ENCODE results near the gene SLAMF9.

GRCh38 chr1:159962176-159962575, 8.1 kb upstream of the SLAMF9 start:
- TF ChIP-seq MYC (IDR thresholded peaks at IDR 0.05; ENCODE audit: low read depth, low read length) (no peak), CTCF (IDR thresholded peaks at IDR 0.05; ENCODE audit: extremely low read depth in 1 of 2, insufficient read depth in 1 of 2, low read depth in 1 of 2, low read length in 2 of 2) (no peak), POLR2A (IDR thresholded peaks at IDR 0.05; ENCODE audit: low read depth, low read length) (no peak), POLR2AphosphoS5 (IDR thresholded peaks at IDR 0.05; ENCODE audit: insufficient read depth, low read depth, low read length) (no peak), GATA2 (IDR thresholded peaks at IDR 0.05; ENCODE audit: insufficient read depth, insufficient read length, low read depth, low read length) (no peak), EZH2 (IDR thresholded peaks at IDR 0.05; ENCODE audit: borderline replicate concordance, low read depth, low read length, severe bottlenecking) (no peak), FOS (IDR thresholded peaks at IDR 0.05; ENCODE audit: borderline replicate concordance, insufficient read depth, low read length) (no peak)

Measured in endothelial cell of umbilical vein (primary cell).